Adipose tissue (tissue), 3 donors: ENCODE data around the gene SLC9C1. TPM values are rescaled to one million over a fixed set of nuclear protein-coding genes. Genes with fewer than 3 reads are reported as not detected.

Source experiments
- H3K27ac ChIP-seq: one replicate; pipeline ENCODE4 v1.5.1; 2013; ENCODE audit warnings: low read depth, low read length
- WGBS, 3 donors: extraction: QIAGEN DNeasy Blood & Tissue Kit; methylation state at CpG; one replicate each; pipeline ENCODE4 v1.1.7; 2013; 5-methylcytosine and 5-hydroxymethylcytosine counted together
- polyA plus RNA-seq, 3 donors: library from polyadenylated mRNA; stranded (reverse); fragments of 200-250 nt; gene quantifications; one replicate each; pipeline ENCODE4 v1.2.3, GENCODE V29; 2013
- donor health status: healthy with polysubstance abuse.
- donor health status: Bipolar disorder and iron deficiency.
- donor health status: healthy.

The SLC9C1 gene
- polyA plus RNA-seq, 3 donors, result 0.06 TPM; not detected in 2

DNA sequence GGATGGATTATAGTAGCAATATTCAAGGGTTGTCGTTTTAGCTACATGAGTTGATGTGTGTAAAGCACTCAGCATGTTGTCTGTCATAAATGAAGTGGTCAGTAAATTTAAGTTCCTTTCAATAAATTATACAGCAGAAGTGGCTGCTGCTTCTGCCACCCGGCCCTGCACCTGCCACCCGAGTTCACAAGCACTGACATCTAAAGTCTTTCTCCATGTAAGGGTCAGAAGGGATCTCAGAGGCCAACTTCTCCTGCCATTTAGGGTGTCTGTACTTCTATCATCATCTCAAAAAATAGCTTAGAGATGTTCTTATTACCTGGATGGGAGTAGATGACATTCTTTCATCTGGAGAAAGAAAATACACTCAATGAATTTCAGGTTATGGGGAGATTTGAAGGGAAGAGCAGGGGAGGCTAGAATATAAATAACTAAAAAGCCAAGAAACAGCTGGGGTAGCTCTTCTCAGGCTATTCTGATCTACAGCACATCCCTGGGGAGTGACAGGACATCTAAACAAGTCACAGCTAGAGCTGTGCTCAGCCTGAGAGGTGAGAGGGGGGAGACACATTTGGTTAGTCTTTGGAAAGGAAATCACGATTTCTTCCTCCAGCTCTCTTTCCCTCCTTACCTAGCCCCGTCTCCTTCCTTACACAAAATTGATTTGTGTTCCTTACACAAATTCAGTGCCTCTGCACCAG, 169.0 kb downstream of the SLC9C1 start:
- WGBS, 3 donors, result 74 to 87% (median 84%) methylated on average over 5 of the region's 5 CpGs
- no peak overlapping the region for H3K27ac ChIP-seq

DNA sequence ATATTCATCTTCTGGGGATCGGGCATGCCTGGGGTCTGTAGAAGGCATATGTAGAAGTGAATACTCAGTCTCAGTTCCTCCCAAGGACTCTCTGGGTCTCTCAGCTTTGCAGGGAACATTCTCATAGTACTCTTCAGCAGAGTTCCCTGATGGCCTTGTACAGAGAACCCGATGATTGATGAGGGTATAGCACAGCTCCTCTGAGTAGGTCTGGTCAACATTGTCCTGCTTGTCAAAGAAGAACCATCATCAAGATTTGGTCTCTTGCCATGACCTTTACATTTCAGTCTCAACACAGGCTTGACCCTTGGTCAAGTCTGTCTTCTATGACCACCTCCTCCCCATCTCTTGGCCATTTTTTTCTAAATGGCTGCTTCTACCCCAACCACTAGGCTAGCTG, 170.5 kb downstream of the SLC9C1 start:
- 91 to 95% (median 92%) methylated on average over 2 of the region's 2 CpGs for WGBS, 3 donors

DNA sequence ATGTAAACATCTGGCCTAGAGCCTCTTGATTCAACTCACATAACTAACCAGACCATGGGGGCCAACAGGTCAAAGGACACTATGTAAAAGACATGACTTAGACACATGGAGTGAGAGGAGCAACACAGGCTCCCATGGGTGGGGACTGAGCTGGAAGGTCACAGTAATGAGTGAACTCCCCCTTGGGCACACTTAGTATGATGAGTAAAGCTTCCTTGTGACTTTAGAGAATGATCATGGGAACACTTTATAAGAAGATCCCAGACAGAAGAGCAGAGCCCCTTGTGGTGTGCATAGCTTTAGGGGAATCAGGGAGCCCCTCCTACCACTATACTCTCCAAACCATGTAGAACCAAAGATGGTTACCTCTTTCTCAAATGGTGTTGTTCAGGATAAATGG, 171.1 kb downstream of the SLC9C1 start:
- H3K27ac ChIP-seq, result no peak overlapping the region

More for the DNA sequence above, 170.5 kb downstream of the SLC9C1 start:
- H3K27ac ChIP-seq, result no peak overlapping the region

DNA sequence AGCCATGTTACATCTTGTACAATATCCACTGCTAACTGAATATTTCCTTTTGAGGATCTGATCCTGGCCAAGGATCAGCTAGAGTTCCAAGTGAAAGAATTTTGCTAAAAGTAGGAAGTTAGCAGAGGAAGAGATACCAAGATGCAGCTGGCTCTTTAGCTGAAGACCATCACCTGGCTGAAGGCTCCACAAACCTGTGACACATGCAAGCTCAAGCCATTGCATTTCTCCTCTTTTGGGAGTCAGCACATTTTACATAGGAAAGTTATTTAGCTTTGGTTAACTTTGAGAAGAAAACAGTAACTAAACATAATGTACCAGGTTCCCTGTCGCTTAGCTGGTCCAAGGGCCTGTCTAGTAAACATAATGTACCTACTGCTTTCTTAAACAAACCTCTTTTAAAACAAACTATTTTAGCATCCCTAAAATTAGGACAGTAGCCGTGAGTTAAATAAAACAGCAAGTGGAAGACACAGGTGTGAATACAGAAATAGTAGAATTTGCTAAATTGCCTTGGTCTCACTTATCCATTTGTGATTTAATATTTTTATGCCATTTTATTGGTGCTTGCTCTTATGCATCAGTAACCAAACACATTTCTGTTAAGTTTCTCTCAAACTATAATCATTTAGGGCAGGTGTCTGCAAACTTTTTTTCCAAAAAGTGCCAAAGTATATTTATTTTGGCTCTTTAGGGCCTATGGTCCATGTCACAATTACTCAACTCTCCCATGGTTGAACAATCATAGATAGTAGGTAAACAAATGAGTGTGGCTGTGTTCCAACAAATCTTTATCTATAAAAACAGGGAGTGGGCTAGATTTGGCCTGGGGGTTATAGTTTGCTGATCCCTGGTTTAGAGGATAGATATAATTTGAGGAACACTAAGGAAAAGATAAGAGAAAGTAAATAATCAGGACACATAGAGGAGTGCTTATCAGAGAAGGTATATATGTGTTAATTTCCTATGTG, 172.2 kb downstream of the SLC9C1 start:
- no peak overlapping the region for H3K27ac ChIP-seq
- 92 to 95% (median 94%) methylated on average over 2 of the region's 2 CpGs for WGBS, 3 donors

GRCh38 chr3:112119962-112120836, 173.8 kb downstream of the SLC9C1 start:
- 50 to 81% (median 50%) methylated on average over 9 of the region's 9 CpGs for WGBS, 3 donors
- no peak overlapping the region for H3K27ac ChIP-seq

DNA sequence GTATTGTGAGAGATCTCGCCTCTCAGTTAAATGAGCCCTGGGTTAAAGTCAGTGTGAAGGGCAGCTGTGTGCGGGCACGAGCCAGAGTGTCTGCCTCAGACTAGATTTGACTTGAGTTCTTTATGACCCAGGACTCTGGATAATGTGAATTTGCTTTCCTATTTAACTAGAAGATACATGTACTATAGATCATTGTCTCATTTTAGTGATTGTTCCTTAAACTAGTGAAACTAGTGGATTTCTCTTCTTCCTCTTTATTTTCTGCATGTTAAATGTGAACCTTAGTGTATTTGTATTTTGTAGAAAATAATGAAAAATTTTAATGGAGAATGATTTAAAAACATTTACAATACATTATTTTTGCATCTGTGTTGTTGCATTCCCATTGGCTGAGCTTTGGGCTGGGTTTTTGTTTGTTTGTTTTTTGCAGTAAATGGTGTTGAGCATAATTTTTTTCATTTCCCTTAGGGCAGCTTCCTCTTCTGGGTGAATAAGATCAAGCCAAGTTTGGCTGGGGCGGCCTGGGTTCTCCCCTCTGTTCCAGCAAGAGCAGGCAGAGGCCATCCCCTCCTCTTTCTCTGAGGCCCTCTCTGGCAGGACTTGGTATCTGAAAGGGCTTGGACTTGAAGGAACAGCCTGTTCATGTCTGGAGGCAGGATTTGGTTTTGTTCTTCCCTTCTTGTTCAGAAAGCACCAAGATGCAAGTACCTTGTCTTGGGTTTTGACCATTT, 176.0 kb downstream of the SLC9C1 start:
- WGBS, 3 donors, result 81 to 92% (median 90%) methylated on average over 4 of the region's 4 CpGs
- no peak overlapping the region for H3K27ac ChIP-seq

- 86 to 97% (median 86%) methylated on average over 1 of the region's 1 CpG for WGBS, 3 donors
- H3K27ac ChIP-seq, result no peak overlapping the region
Observed at GRCh38 chr3:112117415-112117814, 176.6 kb downstream of the SLC9C1 start.

GRCh38 chr3:112116748-112117186, 177.2 kb downstream of the SLC9C1 start:
- WGBS, 3 donors, result 65 to 68% (median 67%) methylated on average over 13 of the region's 13 CpGs
- H3K27ac ChIP-seq, result no peak overlapping the region

- no peak overlapping the region for H3K27ac ChIP-seq
- WGBS, 3 donors, result 84 to 90% (median 86%) methylated on average over 6 of the region's 6 CpGs
Observed at GRCh38 chr3:112115806-112116383, 178.1 kb downstream of the SLC9C1 start.

- WGBS, 3 donors, result 79 to 87% (median 84%) methylated on average over 6 of the region's 6 CpGs
- H3K27ac ChIP-seq, result no peak overlapping the region
Observed at GRCh38 chr3:112115161-112115739, 178.8 kb downstream of the SLC9C1 start.

GRCh38 chr3:112114576-112115160, 179.3 kb downstream of the SLC9C1 start:
- 95 to 98% (median 98%) methylated on average over 6 of the region's 6 CpGs for WGBS, 3 donors
- no peak overlapping the region for H3K27ac ChIP-seq

DNA sequence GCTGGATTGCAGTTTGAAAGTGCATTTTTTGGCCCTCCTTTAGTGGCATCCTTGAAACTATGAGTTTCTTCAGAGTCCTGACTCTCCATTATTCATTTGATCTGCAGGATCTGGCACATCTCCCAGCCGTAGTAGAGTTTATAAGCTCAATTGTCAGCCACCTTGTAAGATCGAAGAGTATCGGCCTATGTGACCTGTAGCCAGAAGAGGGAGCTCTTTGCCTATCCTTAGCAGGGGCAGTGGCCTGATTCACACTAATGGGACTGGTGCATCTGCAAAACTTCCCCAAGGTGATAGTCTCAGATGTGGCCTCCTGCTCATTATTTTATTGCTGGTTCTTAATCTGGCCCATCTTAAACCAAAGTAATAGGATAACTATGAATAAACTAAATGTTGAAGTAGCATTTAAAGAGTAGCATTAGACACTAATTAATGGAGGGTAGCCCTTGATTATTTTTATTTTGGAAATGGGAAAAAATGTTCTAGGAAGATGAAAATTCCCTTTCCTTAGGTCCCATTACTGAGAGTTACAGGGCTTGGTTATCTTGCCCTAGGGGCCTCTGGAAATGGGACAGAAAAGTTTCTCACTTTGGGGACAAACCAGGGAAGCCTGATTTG, 182.1 kb downstream of the SLC9C1 start:
- no peak overlapping the region for H3K27ac ChIP-seq
- 14 to 22% (median 15%) methylated on average over 3 of the region's 3 CpGs for WGBS, 3 donors

- no peak overlapping the region for H3K27ac ChIP-seq
- 34 to 76% (median 73%) methylated on average over 5 of the region's 5 CpGs for WGBS, 3 donors
Observed at GRCh38 chr3:112109322-112109721, 184.7 kb downstream of the SLC9C1 start.

DNA sequence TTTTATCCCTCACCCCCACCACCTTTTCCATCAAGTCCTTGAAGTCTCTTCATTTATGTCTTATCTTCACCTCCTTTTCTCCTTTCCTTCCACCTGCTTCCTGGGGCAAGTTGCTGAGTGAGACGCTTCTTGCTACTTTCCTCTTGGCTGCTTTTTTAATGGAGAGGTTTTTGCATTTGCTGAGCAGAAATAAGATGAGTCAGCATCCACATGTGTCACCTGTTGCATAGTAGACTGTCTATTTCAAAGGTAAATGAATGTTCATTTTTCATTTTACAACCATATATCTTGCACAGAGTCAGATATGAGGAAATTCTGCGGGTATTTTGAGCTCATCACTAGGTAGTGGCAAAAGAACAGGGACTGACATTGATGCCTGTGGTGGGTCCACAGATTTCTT, 189.2 kb downstream of the SLC9C1 start:
- 76 to 93% (median 87%) methylated on average over 2 of the region's 2 CpGs for WGBS, 3 donors
- H3K27ac ChIP-seq, result no peak overlapping the region

- H3K27ac ChIP-seq, result no peak overlapping the region
- 84 to 89% (median 86%) methylated on average over 2 of the region's 2 CpGs for WGBS, 3 donors
Observed at GRCh38 chr3:112101916-112102315, 192.1 kb downstream of the SLC9C1 start.

DNA sequence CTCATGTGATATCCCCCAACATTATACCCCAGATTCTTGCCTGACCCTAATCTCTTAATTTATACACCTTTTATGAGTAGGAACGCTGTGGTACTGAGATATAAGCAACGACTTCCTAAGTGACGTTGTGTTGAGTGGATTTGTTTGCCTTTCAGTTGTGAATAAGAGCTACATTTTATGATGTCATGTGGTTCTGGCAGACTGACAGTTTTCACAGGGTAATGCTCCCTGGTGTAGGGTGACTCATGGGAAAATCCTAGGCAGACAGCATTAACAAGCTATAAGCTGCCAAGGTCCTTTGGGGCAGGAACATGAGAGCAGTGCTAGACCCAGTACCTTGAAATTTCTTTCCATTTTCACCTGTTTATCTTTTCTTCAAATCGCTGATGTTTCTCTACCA, 196.6 kb downstream of the SLC9C1 start:
- WGBS, 3 donors, result 21 to 34% (median 30%) methylated on average over 4 of the region's 4 CpGs
- H3K27ac ChIP-seq, result no peak overlapping the region

GRCh38 chr3:112096176-112096575, 197.8 kb downstream of the SLC9C1 start:
- 68 to 83% (median 80%) methylated on average over 2 of the region's 2 CpGs for WGBS, 3 donors
- no peak overlapping the region for H3K27ac ChIP-seq
